HL-60 (cell line): ENCODE data around the gene PDE4A.

Source experiments
- GABPA ChIP-seq: IDR thresholded peaks from 2 replicates; pipeline ENCODE4 v1.6.1; 2012; ENCODE audit warnings: low read depth
- POLR2AphosphoS5 ChIP-seq: IDR thresholded peaks from 2 replicates; pipeline ENCODE4 v1.6.1; 2012; ENCODE audit warnings: low read depth
- SPI1 ChIP-seq: IDR thresholded peaks from 2 replicates; pipeline ENCODE4 v1.6.1; 2012; ENCODE audit warnings: low read depth, mild to moderate bottlenecking, borderline replicate concordance
- TF ChIP-seq, protein P1 (sequence below): IDR thresholded peaks from one replicate; pipeline ENCODE4 v1.5.1; 2011; ENCODE audit warnings: low read length, control low read depth, inconsistent platforms; ENCODE audit not compliant: insufficient read depth
- TF ChIP-seq, protein P2 (sequence below): IDR thresholded peaks from 2 replicates; pipeline ENCODE4 v1.6.1; 2012; ENCODE audit warnings: low read depth; ENCODE audit not compliant: insufficient replicate concordance

GRCh38 chr19:10419646-10420443 lies 493 bp upstream of the PDE4A start:
- TF ChIP-seq, protein P1, sequence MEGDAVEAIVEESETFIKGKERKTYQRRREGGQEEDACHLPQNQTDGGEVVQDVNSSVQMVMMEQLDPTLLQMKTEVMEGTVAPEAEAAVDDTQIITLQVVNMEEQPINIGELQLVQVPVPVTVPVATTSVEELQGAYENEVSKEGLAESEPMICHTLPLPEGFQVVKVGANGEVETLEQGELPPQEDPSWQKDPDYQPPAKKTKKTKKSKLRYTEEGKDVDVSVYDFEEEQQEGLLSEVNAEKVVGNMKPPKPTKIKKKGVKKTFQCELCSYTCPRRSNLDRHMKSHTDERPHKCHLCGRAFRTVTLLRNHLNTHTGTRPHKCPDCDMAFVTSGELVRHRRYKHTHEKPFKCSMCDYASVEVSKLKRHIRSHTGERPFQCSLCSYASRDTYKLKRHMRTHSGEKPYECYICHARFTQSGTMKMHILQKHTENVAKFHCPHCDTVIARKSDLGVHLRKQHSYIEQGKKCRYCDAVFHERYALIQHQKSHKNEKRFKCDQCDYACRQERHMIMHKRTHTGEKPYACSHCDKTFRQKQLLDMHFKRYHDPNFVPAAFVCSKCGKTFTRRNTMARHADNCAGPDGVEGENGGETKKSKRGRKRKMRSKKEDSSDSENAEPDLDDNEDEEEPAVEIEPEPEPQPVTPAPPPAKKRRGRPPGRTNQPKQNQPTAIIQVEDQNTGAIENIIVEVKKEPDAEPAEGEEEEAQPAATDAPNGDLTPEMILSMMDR = no peak
- TF ChIP-seq SPI1 (no peak), POLR2AphosphoS5 (no peak), GABPA (no peak)
- TF ChIP-seq, protein P2, sequence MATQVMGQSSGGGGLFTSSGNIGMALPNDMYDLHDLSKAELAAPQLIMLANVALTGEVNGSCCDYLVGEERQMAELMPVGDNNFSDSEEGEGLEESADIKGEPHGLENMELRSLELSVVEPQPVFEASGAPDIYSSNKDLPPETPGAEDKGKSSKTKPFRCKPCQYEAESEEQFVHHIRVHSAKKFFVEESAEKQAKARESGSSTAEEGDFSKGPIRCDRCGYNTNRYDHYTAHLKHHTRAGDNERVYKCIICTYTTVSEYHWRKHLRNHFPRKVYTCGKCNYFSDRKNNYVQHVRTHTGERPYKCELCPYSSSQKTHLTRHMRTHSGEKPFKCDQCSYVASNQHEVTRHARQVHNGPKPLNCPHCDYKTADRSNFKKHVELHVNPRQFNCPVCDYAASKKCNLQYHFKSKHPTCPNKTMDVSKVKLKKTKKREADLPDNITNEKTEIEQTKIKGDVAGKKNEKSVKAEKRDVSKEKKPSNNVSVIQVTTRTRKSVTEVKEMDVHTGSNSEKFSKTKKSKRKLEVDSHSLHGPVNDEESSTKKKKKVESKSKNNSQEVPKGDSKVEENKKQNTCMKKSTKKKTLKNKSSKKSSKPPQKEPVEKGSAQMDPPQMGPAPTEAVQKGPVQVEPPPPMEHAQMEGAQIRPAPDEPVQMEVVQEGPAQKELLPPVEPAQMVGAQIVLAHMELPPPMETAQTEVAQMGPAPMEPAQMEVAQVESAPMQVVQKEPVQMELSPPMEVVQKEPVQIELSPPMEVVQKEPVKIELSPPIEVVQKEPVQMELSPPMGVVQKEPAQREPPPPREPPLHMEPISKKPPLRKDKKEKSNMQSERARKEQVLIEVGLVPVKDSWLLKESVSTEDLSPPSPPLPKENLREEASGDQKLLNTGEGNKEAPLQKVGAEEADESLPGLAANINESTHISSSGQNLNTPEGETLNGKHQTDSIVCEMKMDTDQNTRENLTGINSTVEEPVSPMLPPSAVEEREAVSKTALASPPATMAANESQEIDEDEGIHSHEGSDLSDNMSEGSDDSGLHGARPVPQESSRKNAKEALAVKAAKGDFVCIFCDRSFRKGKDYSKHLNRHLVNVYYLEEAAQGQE = no peak
